ENCODE results near the gene DAAM1.
A peak's percentile ranks its signal among the peaks of the same experiment; 100 is the strongest.

The DAAM1 gene

DNA sequence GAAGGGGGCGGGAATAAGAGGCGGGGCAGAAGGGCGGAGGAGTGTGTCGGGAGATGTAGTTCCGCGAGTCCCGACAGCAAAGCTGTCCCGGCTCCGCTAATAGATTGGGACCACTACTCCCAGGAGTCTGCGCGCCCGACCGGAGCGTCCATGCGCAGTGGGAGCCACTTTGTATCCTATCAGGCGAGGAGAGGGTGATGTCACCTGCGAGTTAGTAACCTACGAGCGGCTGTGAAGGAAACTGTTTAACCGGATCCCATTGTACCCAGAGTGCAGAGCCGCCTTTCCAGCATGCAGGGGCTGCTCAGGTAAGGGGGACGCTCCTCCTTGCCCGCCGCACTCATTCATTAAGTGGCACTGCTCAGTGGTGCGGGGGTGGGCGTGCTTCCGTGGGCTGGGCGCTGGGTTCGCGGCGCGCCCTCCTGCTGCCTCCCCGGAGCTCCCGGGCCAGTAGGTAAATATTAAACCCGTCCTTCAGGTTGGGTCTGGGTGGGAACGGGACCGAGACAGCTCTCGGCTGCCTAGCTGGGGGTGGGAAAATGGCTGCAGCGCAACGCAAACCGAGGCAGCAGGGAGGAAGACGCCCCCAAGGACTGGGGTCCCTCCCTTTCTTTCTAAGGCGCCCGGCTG, at the start of gene DAAM1:
Gene DAAM1, plus strand, starts transcription at position 207 of the 630 bp plus-strand sequence. CDS start 74,811 bp downstream, outside the sequence.
- Histone ChIP-seq H3K4me1 (ENCODE audit: control insufficient read depth in 1 of 2, insufficient read depth in 1 of 2, low read depth in 1 of 2, low read length in 1 of 2) (peaks cover 25% of the 10 kb centered on the region in 2 experiments), H3K9me3 (no peaks in the 10 kb centered on the region), H3K36me3 (no peaks in the 10 kb centered on the region), H3K4me3 (ENCODE audit: low read depth in 1 of 2, low read length in 1 of 2) (peak within 1 kb of the TSS; percentile 70 to 92), H3K27me3 (peaks cover 61% of the 10 kb centered on the region), H3K27ac (peak within 1 kb of the TSS; percentile 60)
- no peak for TF ChIP-seq CTCF (IDR thresholded peaks at IDR 0.05)

DNA sequence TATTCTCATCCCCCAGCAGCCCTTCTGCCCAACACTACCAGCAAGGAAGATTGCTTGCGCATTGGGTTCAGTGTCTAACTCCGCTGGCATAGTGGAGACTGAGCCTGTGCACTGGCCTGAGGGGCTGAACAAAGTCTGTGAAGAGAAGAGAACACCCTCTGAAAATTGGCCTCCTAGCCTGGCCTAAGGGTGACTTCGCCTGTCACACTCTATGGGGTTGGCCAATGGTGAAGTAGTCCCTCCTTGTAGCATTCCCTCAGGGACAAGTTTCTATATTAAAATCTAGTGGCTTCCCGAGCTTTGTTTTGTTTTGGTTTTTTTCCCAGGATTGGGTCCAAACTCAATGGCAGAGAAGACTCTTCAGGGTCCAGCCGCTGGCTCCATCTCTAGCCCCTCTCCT, 49.1 kb upstream of the DAAM1 start:
- Histone ChIP-seq H3K27ac (no peak overlapping the region), H3K36me3 (no peaks in the 10 kb centered on the region), H3K4me1 (ENCODE audit: control insufficient read depth in 1 of 2, insufficient read depth in 1 of 2, low read depth in 1 of 2, low read length in 1 of 2) (no peaks in the 10 kb centered on the region), H3K27me3 (no peaks in the 10 kb centered on the region), H3K4me3 (ENCODE audit: low read depth in 1 of 2, low read length in 1 of 2) (no peak overlapping the region), H3K9me3 (no peaks in the 10 kb centered on the region)
- TF ChIP-seq CTCF (IDR thresholded peaks at IDR 0.05): no peak

DNA sequence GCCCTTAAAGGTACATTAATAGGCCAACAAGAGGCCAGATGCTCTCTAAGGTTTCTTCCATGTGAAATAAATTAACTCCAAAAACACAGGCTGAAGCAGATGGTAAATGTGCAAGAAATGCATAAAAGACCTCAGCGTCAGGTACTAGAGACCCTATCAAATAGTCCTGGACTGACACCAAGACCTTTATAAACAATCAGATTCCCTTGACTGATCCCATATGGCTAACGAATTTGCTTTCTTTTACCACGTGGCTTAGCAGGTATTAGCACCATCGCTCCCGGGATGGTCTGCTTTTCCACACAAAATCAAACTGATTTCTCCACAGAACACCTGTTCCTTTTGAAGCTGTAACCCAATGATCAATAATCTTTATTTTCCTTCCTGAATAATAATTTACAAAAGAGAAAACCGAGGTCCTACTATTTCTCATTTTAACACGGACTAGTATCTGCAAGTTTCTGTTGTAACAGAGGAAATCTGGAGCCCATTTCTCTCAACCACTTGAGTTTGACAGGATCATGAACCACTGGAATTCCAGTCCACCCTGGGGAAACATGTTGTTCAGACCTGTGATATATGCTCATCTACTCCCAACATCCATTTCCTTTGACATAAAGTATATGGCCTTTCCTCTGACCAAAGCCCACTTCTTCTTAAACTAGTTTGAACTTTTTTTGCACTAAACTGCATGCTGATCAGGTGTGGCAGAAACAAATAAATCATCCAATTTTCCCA, 48.2 kb upstream of the DAAM1 start:
- Histone ChIP-seq H3K27me3 (no peaks in the 10 kb centered on the region), H3K36me3 (no peaks in the 10 kb centered on the region), H3K9me3 (no peaks in the 10 kb centered on the region), H3K4me1 (ENCODE audit: control insufficient read depth in 1 of 2, insufficient read depth in 1 of 2, low read depth in 1 of 2, low read length in 1 of 2) (no peaks in the 10 kb centered on the region), H3K27ac (no peak overlapping the region), H3K4me3 (ENCODE audit: low read depth in 1 of 2, low read length in 1 of 2) (no peak overlapping the region)
- TF ChIP-seq CTCF (IDR thresholded peaks at IDR 0.05): no peak

- Histone ChIP-seq H3K27ac (no peak overlapping the region), H3K4me3 (ENCODE audit: low read depth in 1 of 2, low read length in 1 of 2) (no peak overlapping the region), H3K36me3 (no peaks in the 10 kb centered on the region), H3K27me3 (no peaks in the 10 kb centered on the region), H3K4me1 (ENCODE audit: control insufficient read depth in 1 of 2, insufficient read depth in 1 of 2, low read depth in 1 of 2, low read length in 1 of 2) (no peaks in the 10 kb centered on the region), H3K9me3 (no peaks in the 10 kb centered on the region)
- TF ChIP-seq CTCF (IDR thresholded peaks at IDR 0.05): no peak
Observed at GRCh38 chr14:59146484-59146883, 42.0 kb upstream of the DAAM1 start.

DNA sequence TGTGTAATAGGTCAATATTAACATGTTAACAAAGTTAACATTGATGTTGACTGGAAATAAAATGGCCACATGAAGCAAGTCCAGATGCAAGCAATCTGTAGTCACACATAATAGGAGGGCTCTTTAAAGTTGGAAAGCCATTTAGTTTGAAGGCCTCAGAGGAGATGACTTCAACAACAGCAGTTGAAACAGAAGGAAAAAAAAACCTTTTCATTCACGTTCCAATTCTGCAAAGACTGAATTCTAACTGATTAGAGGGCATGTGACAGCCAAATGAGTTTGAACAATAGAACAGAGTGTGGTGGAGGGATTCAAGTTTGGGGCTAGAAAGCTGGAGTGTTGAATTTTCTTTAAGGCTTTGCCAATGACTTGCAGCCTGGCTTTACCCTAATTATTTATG, 41.5 kb upstream of the DAAM1 start:
- H3K4me3 ChIP-seq (ENCODE audit: low read depth in 1 of 2, low read length in 1 of 2): no peak overlapping the region
- no peaks in the 10 kb centered on the region for H3K36me3 ChIP-seq
- H3K9me3 ChIP-seq: no peaks in the 10 kb centered on the region
- no peak overlapping the region for H3K27ac ChIP-seq
- TF ChIP-seq CTCF (IDR thresholded peaks at IDR 0.05): no peak
- no peaks in the 10 kb centered on the region for H3K27me3 ChIP-seq
- H3K4me1 ChIP-seq (ENCODE audit: control insufficient read depth in 1 of 2, insufficient read depth in 1 of 2, low read depth in 1 of 2, low read length in 1 of 2): no peaks in the 10 kb centered on the region

All from neutrophil (primary cell).